T-helper 9 cell (primary cell): ENCODE results near the gene FAM83G.
"Not testable (repeated sequence)": the region's sequence is repeated elsewhere in the genome, so short reads cannot be mapped to it uniquely, and the experiment has no call there.

Experiments used
- DNase-seq: peaks from one replicate; pipeline ENCODE4 v3.0.0-alpha.2; 2020

FAM83G gene

DNA sequence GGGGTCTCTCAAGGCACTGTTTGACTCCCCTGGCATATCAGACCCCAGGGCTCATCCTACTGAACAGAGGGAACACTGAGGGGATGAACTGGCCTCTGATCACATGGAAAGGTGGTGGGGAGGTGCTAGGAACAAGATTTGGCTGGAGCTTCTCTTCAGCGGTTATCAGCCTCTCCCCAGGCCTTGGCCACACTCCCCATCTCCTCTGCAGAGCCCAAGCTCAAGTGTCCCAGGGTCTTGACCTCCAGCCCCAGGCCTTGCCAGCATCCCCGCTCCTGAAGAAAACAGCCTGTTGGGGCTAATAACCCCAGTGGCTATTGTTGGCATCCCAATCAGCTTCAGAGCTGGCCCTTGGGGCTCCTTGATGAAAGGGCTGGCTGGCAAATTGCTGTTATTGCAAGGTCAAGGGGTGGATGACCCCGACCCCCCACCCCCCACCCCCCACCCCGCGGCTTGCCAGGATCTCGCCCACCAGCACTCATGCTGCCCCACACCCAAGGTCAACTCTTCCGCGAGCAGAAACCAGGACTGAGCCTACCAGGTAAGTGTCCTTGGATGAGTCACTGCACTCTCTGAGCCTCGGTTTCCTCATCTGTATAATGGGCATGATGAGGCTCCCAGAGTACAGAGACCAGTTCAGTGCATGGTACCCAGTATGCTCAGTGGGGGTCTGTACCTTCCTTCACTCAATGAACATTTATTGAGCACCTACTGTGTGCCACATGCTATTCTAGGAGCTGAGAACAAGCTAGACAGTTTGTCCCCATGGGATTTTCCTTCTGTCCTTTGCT, 18.8 kb upstream of the FAM83G start:
- DNase-seq, result no peak

- DNase-seq, result no peak
Measured at GRCh38 chr17:19022747-19023146, 18.2 kb upstream of the FAM83G start.

GRCh38 chr17:19022128-19022527, 17.6 kb upstream of the FAM83G start:
- DNase-seq, result no peak

DNA sequence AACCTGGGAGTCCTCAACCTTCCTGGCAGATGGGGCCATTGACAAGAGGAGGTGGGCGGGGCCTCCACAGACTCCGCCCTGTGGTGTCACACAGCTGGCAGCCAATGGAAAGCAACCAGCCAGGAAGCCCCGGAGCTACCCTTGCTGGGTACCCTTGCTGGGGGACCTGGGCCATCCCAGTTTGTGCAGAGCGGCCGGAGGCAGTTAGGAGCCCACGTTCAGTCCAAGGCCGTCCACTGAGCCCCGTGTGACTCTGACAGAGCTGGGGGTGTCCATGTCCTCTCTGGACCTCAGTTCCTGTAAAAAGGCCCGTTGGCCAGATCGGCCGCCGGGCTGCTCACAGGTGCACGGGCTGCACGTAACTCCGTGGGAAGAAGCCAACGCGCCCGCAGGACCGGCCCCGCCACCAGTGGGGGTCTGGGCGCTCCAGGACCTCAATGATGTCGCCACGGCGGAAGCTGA, 17.1 kb upstream of the FAM83G start:
- DNase-seq, result no peak

- not testable (repeated sequence) for DNase-seq
Measured at GRCh38 chr17:19021011-19021621, 16.6 kb upstream of the FAM83G start.

GRCh38 chr17:19020016-19020415, 15.5 kb upstream of the FAM83G start:
- DNase-seq, result no peak

GRCh38 chr17:19019041-19019941, 14.7 kb upstream of the FAM83G start:
- no peak for DNase-seq

GRCh38 chr17:19018600-19018950, 14.0 kb upstream of the FAM83G start:
- DNase-seq, result no peak

- no peak for DNase-seq
Measured at GRCh38 chr17:19017804-19018599, 13.4 kb upstream of the FAM83G start.

DNA sequence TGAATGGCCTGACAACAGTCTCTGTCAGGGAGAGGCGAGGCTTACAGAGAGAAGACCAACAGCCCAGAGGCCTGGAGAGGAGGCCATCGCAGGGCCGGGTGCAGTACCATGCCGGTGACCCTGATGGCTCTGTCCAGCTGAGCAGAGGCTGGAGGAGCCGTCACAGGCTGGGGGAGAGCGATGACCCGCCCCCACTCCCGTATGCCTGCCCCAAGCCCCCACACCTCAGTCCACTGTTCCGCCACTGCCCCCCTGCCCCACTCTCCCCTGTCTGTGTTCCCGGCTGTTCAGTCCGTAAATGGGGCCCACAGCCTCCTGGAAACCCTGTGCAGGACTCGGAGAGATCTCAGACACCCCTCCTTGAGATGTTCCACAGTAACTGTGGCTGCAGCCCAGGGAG, 12.8 kb upstream of the FAM83G start:
- DNase-seq, result no peak

- no peak for DNase-seq
Measured at GRCh38 chr17:19016881-19017280, 12.3 kb upstream of the FAM83G start.

DNA sequence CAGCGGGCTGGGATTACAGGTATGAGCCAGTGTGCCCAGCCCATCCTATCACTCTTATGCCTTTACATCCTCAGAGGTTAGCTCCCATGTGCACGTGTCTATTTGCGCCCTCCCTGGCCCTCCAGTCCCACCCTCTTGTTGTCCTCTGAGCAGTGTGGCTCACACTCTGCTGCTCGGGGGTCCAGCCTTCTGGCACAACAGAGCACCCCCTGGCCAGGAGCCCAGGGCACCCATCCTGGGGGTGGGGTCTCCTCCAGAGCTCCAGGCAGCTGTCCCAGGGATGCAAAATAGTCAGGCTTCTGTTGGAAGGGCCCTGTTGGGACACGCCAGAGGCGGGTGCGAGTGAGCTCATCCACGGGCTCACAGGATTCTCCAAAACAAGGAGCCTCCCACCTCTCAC, 11.7 kb upstream of the FAM83G start:
- DNase-seq, result no peak

- no peak for DNase-seq
Measured at GRCh38 chr17:19015428-19015827, 10.9 kb upstream of the FAM83G start.

- DNase-seq, result no peak
Measured at GRCh38 chr17:19014628-19015215, 10.2 kb upstream of the FAM83G start.

DNA sequence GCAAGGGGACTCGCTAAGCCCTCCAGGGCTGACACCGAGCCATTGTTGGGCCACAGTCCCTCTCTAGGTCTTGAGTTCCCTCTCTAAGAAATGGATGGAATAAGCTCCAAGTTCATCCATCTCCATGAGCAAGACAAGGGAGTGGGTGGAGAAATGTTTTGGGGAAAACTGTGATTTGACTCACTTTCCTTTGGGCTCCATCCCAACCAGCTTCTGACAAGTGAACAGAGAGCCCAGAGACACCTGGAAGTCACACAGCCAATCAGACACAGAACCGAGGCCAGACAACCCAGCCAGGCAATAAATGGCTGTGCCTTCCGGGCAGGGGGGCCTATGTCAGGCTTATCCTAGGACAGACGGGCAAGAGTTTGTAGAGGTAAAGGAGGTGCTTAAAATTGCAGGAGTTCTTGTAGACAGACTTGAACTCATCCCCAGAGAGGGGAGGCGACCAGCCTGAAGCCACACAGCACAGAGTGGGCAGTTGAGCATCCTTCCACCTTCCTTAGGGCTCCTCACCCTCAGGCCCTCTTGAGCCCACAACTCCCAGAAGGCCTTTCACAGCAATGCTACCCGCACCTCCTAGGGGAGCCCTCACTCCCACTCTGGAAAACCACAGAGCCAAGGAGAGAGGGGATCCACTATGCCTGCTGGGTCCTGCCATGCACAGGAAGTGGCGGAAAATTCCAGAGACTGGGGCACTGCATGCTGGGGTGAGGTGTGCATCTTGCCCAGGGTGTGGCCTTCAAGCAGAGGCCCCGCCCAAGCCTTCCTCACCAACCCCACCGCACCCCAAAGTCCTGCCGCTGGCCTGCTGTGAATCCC, 9.5 kb upstream of the FAM83G start:
- no peak for DNase-seq

DNA sequence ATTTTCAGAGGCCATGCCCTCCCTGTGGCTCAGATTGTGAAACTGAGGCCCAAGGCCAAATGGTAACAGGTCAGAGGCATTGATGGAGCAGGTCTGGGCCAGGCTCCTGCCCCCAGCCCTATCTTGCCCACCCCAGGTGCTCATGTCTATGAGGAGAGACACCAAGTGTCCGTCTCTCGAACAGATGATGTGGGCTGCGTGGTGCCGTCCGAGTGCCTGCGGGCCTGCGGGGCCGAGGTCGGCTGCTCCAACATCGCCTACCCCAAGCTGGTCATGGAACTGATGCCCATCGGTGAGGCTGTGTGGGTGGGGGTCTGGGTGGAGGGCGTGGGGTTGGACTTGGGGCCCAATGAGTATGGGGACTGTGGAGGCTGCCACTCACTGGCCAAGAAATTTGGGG, 8.7 kb upstream of the FAM83G start:
- DNase-seq, result no peak

DNA sequence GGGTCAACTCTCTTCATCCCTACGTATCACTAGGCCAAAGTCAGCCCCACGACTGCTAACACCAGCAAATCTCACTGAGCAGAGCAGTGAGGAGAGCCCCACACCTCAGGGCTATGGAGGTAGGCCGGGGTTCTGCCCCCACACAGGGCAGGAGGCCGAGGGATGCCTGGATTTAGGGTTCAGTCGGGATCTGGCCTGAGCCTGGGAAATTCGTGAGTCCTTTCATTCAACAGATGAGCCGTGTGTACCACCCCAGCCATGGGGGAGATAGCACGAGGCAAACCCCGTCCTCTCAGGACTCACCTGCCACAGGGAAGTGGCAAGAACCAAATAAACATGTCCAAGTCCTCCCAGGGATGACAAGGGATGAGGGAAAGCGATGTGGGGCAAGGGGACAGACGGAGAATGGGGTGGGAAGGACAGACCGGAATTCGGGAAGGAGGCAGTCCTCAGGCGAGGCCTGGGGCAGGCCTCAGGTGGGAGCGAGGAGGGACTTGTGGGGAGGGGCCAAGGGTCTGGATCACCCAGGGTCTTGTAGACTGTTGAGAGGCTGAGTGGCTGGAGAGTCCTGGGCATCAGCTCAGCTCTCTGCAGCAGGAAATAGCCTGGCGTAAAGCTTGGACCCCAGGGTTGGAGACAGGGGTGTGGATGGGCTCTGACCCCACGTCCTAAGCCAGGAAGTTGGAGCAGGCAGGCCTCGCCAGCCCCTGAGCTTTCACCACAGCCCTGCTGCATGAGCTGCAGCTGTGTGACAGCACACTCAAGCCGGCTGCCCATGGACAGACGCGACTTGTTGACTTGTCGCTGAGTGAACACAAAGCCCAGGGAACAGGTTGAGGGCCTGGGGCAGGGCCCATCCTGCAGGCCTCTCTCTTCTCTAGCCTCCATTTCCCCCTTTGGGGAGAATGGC, 7.9 kb upstream of the FAM83G start:
- no peak for DNase-seq

- DNase-seq, result no peak
Measured at GRCh38 chr17:19011581-19011980, 7.0 kb upstream of the FAM83G start.

GRCh38 chr17:19010729-19011505, 6.4 kb upstream of the FAM83G start:
- DNase-seq, result no peak
